ENCODE measurements around the gene TMTC3.
A peak's percentile ranks its signal among the peaks of the same experiment; 100 is the strongest.
"Not testable (repeated sequence)": the region's sequence is repeated elsewhere in the genome, so short reads cannot be mapped to it uniquely, and the experiment has no call there.

Gene TMTC3

DNA sequence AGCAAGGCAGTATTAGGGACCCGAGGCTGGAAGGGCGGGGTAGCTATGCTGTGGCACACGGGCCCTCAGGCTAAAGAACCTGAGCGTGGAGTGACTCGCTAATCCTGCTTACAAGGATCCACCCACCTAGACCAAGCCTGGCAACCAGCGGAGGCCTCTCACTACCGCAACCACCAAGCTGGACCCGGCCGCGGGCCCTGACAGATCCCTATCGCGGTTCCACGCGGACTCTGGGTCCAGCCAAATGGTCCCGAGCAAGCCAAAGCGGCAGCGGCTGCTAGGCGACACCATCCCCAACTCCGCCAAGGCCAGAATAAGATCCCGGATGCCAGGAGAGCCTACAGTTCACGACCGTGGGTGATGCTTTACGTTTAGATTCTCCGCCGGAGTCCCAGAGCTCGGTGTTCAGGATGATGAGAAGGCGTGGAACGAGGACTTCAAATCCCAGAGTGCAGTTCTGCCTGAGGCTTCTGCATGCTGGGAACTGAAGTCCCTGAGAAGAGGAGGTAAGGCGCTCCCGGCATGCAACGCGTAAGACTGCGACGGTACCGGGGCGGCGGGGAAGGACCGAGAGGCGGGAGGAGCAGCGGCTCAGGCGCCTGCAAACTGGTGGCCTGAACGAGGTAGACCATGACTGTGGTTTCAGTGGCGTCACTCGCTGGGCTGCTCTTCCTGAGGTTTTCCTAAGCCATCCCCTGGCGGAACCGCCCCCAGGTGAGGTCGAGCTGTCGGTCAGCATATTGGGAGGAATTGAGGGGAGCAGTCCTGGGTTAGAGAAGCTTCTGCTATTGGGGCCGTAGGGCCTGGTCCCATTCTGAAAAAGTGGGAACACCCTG lies at the start of gene TMTC3, which contains the start of gene CEP290:
Gene TMTC3, plus strand, starts transcription at position 534 of the 836 bp plus-strand sequence. CDS start 6,009 bp downstream, outside the sequence.
Gene CEP290, minus strand, starts transcription at position 315 of the 836 bp plus-strand sequence. CDS start 781 bp downstream, outside the sequence.
- peak; percentile 99 for DNase-seq (ENCODE audit: low read depth)

DNA sequence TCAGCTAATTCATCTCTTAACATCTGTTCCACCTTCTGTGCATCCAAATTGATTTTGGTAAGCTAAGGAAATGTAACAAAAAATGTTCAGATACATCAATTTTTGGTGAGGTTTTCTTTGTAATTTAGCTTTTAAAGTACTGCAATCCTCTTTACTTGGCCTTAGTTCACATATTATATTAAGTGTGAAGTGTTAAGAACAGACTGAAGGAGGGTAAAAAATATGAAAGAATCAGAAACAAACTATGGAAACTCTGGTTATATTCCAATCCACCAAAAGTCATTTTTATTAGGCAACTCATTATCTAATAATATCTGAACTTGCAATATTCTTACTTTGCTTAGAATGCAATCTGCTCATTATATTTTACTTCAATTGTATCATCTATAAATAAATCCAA lies 49.3 kb upstream of the TMTC3 start:
- DNase-seq (ENCODE audit: low read depth): no peak

DNA sequence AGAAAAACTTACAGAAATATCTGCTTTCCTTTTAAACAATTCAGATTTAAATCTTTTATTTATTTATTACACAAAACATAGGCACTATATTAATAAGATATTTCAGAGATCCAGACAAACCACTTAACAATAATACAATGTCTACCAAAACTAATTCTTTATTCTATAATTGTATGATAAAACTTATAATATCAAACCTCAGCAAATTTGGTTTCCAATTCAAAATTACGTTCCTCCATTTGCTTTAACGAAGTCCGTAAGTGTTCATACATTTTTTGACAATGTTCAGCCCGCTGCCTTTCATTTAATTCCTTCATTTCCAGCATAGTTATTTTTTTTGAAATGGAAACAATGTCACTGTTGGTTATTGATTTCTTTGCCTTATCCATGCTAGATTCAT lies 48.5 kb upstream of the TMTC3 start:
- no peak for DNase-seq (ENCODE audit: low read depth)

DNA sequence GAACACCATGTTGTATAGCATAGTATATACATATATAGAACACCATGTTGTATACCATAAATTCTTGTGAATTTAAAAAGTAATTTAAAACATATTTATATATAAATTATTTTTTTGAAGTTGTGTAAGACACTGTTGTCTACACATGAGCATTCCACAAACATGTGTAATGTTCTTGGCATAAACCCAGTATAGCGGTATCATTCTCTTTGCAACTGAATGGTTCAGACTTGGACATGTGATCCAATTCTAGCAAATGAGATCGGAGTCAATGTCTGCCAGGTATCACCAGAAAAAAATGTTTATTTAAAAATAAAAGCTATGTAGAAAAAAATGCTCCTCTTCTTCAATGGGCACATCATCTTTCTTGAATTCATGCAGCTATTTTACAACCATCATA lies 34.1 kb upstream of the TMTC3 start:
- DNase-seq (ENCODE audit: low read depth): peak; percentile 5

DNA sequence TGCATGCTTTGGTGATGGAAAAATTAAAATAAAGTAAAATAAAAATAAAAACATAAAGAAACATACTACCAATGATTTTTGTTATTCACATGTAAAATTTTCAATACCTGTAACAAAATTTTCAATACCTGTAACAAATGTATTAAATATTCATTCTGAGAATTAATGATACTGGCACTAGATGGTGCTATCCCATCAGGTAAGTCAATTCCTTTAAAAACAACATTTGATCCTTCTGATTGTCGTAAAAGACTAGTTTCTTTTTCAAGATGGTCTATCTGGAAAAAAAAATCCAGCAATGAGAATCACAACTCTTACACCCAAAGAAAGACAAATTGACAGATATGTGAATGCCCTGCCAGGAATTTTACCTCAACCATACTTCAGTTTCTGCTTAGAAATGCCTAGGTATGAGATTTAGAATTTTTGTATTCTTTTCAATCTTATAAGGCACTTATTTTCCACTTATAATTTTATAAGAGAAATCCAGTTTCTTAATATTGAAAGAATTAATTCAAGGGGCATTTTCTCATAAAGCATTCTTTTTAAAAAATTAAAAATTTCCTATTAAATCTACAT lies 30.9 kb upstream of the TMTC3 start:
- DNase-seq (ENCODE audit: low read depth): peak; percentile 47

DNA sequence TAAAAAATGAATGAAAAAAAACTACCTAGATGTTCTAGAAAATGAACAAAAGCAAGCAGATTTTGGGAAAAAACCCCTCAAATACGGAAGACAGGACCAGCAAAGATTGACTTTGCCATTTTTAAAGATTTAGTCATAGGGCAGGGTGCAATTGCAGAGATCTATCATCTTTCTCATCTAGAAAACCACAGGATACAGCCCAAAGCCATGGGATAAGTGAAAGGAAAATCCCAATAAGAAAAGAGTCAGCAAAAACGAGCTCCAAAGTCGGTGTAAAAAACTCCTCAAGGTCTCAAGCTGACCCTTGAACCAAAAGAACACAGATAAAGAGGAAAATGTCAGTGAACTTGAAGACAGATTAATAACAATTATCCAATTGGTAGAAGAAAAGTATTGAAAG lies 28.2 kb upstream of the TMTC3 start:
- DNase-seq (ENCODE audit: low read depth): no peak

DNA sequence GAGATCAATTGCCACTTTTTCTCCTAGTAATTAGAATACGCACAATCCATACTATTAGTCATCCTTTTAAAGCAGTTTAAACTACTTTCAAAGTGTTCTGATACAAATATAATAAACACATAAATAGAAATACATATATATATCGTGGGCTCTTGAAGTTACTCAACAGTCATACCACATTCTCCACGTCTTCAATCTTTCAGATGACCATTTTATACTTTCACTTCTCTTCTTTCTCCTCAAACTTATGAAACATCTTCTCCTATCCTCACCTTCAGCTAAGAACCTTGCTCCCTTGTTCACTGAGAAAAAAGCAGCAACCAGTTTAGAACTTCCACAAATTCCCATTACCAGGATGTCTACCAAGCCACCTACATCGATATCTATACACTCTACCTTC lies 19.4 kb upstream of the TMTC3 start:
- no peak for DNase-seq (ENCODE audit: low read depth)

DNA sequence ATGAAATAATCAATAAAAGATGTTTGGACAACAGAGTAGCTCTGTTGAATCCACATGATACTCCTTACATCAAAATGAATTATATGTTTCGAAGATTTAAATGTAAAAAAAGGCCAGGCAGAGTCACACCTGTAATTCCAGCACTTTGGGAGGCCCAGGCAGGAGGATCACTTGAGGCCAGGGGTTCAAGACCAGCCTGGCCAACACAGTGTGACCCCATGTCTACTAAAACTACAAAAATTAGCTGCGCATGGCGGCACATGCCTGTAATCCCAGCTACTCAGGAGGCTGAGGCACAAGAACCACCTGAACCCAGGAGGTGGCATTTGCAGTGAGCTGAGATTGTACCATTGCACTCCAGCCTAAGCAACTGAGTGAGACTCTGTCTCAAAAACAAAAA lies 15.0 kb upstream of the TMTC3 start:
- DNase-seq (ENCODE audit: low read depth): no peak

DNA sequence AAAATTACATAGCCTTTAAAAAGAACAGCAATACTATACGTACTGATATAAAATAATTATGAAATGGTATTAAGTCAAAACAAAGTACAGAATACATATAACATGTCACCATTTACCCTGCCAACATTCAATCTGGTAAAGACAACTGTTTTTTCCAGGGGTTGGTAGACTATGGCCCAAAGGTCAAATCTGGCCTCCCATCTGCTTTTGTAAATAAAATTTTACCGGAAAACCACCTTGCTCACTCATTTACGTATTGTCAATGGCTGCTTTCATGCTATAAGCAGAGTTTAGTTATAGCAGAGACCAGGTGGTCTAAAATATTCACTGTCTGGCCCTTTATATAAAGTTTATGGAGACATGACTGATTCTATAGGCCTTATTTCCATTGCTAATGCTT lies 14.3 kb upstream of the TMTC3 start:
- DNase-seq (ENCODE audit: low read depth): no peak

DNA sequence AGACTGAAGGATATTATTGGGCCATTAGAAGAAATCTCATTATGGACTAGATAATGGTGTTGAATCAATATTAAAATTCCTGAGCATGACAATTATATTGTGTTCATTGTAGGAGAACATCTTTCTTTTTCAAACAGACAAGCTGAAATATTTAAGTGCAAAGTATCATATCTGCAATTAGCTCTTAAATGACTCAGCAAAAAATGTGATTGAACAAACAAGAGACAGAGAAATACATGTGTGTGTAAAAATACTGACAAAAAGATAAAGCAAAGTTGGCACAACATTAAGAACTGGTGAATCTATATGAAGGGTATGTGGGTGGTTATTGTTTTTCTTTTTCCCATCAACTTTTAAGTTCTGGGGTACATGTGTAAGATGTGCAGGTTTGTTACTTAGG lies 9.7 kb upstream of the TMTC3 start:
- no peak for DNase-seq (ENCODE audit: low read depth)

DNA sequence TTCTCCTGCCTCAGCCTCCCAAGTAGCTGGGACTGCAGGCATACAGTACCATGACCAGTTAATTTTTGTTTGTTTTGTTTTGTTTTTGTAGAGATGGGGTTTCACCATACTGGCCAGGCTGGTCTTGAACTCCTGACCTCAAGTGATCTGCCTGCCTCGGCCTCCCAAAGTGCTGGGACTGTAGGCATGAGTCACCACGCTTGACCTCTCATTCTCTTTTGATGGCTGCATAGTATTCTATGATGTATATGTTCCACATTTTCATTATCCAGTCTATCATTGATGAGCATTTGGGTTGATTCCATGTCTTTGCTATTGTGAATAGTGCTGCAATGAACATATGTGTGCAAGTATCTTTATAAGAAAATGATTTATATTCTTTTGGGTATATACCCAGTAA lies 8.9 kb upstream of the TMTC3 start:
- not testable (repeated sequence) for DNase-seq (ENCODE audit: low read depth)

DNA sequence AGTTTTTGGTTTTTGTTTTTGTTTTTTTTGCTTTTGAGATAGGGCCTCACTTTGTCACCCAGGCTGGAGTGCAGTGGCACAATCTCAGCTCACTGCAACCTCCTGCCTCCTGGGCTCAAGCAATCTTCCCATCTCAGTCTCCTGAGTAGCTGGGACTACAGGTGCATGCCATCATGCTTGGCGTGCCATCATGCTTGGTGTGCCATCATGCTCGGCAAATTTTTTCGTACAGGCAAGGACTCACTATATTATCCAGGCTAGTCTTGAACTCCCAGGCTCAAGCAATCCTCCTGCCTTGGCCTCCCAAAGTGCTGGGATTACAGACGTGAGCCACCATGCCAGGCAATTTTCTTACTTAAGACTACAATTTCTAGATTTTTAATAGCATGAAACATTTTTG lies 2.4 kb upstream of the TMTC3 start:
- not testable (repeated sequence) for DNase-seq (ENCODE audit: low read depth)

DNA sequence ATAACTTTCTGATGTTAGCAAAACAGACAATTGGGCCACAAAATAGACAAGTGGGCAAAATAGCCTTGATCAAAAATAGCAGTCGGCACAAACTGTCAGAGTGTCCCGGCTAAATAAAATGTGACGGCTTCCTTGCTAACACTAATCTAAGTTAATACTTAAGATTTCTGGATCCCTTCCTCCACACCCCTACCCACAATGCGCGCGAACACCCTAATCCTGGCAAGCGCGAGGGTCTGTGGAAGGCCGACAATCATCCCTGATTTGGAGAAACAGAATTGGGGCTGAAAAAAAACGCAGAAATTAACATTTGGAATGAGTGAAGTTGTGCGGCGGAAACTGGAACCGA lies 708 bp upstream of the TMTC3 start:
- no peak for DNase-seq (ENCODE audit: low read depth)

DNA sequence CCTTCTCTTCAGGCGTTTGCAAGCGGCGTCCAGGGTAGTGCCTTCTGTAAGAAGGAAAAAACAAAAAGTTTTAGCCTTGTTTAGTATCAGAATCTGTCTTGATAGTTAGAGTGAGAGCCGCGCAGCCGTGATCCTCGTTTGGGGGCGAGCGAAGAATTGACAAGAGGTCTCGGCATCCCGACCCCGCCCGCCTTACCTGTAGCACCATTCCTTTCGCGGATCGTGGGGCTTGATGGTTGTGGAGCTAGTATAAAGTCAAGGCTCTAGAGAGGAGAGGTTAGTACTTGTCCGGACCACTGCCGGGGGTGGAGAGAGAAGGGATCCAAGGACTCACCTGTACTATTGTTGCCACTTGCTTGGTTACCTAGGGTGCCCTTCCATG lies 494 bp downstream of the TMTC3 start:
- DNase-seq (ENCODE audit: low read depth): no peak

DNA sequence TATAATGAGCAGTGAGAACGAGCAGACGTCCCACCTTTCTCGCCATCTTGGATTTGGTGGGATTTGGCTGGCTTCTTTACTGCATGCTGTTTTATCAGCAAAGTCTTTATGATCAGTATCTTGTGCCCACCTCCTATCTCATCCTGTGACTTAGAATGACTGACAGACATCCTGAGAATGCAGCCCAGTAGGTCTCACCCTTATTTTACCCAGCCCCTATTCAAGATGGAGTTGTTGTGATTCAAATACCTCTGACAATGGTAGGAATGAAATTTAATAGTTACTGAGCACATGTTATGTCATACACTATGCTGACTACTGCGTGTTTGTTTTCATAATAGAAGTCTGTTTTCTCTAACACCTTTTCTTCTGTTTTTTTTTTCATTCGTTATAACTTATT lies 1.9 kb downstream of the TMTC3 start:
- no peak for DNase-seq (ENCODE audit: low read depth)

DNA sequence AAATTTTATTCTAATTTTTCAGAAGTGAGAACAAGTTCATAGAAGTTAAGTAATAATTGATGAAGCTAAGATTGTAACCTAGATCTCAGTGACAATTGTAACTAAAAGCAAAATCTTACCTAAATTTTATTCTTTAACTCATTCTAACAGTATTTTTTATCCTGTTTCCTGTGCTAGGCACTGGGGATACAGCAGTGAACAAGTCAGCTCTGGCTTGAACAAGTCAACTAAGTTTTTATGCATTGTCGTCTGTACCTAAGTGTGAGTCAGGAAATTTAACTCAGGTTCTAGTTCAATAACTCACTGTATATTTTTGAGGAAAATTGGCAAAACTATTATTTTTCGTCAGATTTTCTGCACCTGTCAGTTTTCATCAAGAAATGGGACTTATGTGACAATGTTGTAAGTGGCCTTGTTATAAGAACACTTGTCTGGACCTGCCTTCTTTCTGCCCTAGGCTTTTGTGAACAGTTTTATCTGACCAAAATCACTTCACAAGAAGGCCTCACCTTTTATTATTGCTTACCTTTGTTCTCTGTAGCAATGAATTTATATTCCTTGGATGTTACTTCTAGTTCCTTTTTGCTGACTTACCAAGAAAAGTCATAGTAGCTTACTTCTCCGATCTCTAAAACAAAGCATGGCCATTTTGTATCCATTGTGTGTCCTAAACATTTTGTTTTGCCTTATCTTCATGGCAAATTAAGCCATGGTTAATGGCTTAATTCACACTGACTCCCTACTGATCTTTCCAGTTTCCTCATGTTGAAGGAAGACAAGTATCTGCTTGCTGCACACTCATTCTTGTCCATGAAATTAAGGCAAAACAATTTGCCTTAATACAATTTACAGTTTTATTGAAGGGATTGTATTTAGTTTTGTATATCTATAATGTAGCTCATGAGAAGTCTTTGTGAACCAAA lies 2.7 kb downstream of the TMTC3 start:
- no peak for DNase-seq (ENCODE audit: low read depth)

DNA sequence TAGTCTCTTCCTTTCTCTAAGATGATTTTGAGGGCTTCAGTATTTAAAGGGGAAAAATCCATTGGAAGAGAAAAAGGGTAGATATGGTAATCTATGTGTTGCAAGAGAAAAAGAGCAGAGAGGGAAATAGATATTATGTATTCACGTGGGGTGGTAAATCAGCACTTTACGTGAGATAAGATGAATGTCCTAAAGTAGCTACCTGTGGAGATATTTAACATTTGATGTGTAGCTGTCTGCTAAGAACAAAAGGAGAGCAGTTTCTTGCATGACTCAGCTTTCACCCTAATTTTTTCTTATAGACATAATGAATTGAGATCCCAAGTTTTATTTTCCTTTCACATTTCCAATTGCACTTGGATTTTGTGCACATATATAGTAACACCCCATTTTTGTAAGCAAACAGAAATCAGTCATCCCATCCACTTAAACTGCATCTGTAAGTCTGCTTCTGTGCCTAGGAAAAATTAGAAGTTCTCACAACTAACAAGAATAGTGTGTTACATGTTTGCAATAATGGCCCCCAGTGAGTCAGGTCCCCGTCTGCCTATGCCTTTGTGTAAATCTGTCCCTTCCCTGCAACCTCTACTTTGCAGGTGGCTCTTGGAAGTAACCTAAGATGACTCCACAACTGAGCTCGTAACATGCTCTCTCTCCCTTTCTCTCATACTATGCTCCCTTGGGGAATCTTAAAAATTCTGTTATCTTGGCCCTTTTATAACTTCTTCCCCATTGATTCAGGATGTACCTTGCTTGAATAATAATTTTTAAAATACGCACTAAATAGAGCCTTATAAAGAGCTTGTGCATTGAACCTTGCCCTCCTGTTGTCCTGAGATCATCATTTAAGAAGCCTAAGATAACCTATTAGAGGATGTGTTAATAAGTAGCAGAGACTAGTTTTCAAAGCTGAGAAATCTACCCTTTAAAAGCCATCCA lies 3.7 kb downstream of the TMTC3 start:
- DNase-seq (ENCODE audit: low read depth): no peak

DNA sequence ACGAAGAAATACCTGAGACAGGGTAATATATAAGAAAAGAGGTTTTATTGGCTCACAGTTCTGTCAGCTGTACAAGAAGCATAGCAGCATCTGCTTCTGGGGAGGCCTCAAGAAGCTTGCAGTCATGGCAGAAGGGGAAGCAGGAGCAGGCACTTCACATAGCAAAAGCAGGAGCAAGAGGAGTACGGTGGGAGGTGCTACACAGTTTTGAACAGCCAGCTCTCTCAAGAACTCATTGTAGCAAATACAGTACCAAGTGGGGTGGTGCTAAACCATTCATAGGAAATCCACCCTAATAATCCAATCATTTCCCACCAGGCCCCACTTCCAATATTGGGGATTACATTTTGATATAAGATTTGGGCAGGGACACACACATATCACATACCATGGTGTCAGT lies 8.0 kb downstream of the TMTC3 start:
- DNase-seq (ENCODE audit: low read depth): no peak

DNA sequence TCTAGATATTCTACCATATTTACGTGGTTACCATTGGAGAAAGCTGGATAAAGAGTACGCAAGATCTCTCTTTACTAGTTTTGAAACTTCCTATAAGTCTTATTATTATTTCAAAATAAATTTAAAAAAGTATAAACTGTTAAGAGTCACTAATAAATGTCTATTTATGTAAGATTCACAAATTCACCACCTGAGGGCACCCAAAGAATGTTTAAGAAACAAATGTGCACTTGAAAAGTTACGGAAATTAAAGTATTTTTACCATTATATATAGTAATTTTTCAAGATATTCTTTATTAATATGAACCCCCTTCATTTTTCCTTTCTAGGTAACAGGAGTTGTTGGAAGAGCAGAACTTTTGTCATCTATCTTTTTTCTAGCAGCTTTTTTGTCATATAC lies 11.9 kb downstream of the TMTC3 start:
- peak; percentile 51 for DNase-seq (ENCODE audit: low read depth)

DNA sequence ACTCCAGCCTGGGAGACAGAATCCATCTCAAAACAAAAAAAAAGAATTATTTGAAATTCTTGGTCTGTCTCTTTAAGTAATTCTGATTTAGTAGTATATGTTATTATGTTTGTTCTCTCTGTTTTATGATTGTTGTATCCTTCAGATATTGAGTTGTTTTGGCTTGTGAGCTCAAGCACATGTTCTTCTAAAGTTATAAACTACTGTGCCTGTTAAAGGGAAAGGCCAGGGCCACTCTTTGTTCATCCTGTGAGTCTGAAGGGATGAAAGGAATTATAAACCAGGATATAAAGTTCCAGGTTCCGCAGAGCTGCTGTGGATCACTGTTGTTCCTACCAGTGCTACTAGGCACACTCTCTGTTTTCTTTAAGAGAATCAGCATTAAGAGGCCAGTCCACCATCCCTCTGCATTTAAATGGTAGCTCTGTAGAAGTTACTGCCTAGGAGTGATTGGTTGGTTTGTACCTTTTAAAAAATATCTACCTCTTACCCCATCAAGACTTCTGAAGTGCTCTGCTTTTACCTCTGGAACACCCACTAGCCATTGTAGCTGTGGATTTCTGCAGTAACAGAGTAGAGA lies 14.1 kb downstream of the TMTC3 start:
- no peak for DNase-seq (ENCODE audit: low read depth)

DNA sequence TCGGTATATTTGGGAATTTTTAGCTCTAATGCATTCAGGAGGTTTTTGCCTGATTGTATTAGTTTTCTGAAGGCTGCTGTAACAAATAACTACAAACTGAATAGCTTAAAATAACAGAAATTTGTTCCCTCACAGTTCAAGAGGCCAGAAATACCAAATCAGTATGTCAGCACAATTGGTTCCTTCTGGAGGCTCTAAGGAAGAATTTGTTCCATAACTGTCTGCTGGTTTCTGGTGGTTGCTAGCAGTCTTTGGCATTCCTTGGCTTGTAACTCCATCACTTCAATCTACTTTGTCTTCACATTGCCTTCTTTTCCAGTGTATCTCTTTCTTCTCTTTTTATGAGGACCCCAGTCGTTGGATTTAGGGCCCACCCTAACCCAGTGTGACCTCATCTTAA lies 21.3 kb downstream of the TMTC3 start:
- DNase-seq (ENCODE audit: low read depth): no peak

Data from fibroblast of the conjunctiva (primary cell).